Embryonic facial prominence (tissue), 1 donor: ENCODE measurements around the gene SIGLEC15.
"Not testable (repeated sequence)": the region's sequence is repeated elsewhere in the genome, so short reads cannot be mapped to it uniquely, and the experiment has no call there.

Experiments
- DNase-seq: peaks from one replicate; pipeline ENCODE4 v3.0.0-alpha.2; 2016; ENCODE audit errors: extremely low spot score

The SIGLEC15 gene

GRCh38 chr18:45844938-45845337, 19.5 kb downstream of the SIGLEC15 start:
- DNase-seq = no peak

DNA sequence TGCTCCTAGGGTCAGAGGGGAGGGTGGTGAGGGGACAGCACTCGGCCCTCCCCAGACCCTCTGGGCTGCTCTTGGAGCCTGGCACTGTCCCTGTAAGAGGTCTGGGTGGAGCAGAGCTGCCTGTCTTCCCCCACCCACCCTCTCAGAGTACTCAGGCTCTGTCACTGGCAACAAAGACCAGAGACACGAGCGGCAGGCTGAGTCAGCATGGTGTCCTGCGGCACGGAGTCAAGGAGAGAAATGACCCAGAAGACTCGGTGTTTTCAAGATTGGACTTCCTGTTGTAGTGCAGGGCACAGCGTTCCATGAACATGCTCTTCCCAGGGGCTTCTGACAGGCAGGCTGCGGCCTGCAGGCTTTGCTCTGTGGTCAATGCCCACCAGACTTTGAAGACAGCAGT, 19.9 kb downstream of the SIGLEC15 start:
- no peak for DNase-seq

GRCh38 chr18:45847119-45847518, 21.6 kb downstream of the SIGLEC15 start:
- no peak for DNase-seq

GRCh38 chr18:45848643-45849042, 23.2 kb downstream of the SIGLEC15 start:
- not testable (repeated sequence) for DNase-seq

- DNase-seq = no peak
Observed at GRCh38 chr18:45849529-45849928, 24.1 kb downstream of the SIGLEC15 start.

DNA sequence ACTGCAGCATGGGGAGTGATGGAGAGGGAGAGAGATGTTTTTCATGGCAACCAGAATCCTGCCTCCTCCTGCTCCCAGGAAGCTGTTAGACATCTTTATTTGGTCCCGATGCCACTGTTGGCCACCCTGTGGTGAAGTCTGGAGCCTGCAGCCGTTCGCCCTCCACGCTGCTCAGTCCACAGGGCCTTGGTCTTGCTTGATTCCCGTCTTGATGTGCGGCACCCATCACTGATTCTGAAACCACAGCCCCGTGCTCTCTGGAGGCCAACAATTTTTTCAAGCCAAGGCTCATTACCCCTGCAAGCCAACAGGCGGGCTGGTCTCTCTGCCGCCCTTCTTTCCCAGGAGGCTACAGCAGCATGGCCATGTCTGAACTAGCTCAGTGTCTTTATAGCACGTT, 24.5 kb downstream of the SIGLEC15 start:
- DNase-seq = no peak

GRCh38 chr18:45851161-45851925, 25.9 kb downstream of the SIGLEC15 start:
- DNase-seq = no peak

DNA sequence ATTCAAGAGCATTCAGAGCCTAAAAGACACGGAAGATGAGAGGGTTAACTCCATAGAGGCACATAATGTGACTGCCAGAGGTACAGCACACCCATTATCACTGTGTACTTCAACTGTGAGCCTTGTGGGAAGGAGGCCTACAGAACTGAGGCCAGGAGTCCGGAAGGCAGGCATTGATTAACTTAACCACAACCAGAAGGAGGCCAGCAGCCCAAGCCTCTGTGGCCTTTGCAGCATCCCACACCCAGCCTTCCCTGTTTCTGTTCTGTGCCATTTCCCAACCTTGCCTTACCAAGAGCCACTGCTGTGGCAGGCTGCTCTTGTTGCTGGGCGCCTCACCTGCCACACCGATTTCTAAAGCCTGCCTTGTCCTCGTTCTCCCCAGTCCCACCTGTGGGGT, 27.2 kb downstream of the SIGLEC15 start:
- DNase-seq = no peak

- DNase-seq = no peak
Observed at GRCh38 chr18:45854036-45854586, 28.6 kb downstream of the SIGLEC15 start.

- DNase-seq = no peak
Observed at GRCh38 chr18:45856531-45856930, 31.1 kb downstream of the SIGLEC15 start.

GRCh38 chr18:45859334-45859733, 33.9 kb downstream of the SIGLEC15 start:
- DNase-seq = no peak

GRCh38 chr18:45860492-45860891, 35.0 kb downstream of the SIGLEC15 start:
- DNase-seq = no peak

- DNase-seq = no peak
Observed at GRCh38 chr18:45860971-45861370, 35.5 kb downstream of the SIGLEC15 start.

DNA sequence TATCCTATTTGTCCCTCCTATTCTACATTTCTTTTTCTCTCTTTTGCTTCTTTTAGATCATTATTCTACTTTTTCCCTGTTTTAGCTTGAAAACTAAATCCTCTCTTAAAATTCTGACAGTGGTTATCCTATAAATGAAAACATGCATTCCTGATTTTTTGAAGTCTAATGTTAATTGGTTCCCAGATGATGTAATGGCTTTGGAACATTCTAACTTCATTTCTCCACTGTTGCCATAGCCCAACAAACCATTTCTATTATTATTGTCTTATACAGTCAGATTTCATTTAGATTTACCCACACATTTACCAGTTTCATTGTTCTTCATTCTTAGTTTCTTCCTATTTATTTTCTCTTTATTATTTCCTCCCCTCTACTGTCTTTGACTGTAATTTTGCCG, 36.5 kb downstream of the SIGLEC15 start:
- no peak for DNase-seq

GRCh38 chr18:45863469-45863868, 38.0 kb downstream of the SIGLEC15 start:
- no peak for DNase-seq

GRCh38 chr18:45864081-45864480, 38.6 kb downstream of the SIGLEC15 start:
- no peak for DNase-seq

GRCh38 chr18:45865466-45865865, 40.0 kb downstream of the SIGLEC15 start:
- DNase-seq = no peak

GRCh38 chr18:45870419-45870818, 44.9 kb downstream of the SIGLEC15 start:
- DNase-seq = no peak

DNA sequence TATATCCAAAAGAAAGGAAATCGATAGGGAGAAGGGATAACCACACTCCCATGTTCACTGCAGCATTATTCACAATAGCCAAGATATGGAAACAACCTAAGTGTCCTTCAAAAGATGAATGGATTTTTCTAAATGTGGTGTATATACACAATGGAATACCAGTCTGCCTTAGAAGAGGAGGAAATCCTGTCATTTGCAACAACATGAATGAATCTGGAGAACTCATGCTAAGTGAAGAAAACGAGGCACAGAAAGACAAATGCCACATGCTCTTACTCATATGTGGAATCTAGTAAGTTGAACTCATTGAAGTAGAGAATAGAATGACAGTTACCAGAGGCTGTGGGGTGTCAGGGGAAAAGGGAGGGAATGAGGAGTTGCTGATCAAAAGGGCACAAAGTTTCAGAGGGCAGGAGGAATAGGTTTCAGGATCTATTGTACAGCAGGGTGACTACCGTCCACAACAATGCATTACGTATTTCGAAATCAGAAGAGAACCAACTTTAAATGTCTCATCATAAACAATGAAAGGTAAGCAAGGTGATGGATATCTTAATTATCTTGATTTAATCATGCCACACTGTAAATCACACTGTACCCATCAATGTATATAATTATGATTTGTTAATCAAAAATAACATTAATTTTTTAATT, 46.1 kb downstream of the SIGLEC15 start:
- DNase-seq = no peak

- DNase-seq = no peak
Observed at GRCh38 chr18:45874491-45875184, 49.2 kb downstream of the SIGLEC15 start.

- no peak for DNase-seq
Observed at GRCh38 chr18:45876161-45876560, 50.7 kb downstream of the SIGLEC15 start.

GRCh38 chr18:45877403-45877802, 51.9 kb downstream of the SIGLEC15 start:
- no peak for DNase-seq
